SU-DHL-6 (cell line): ENCODE measurements around the gene CDK5R1.

Experiments
- H2AFZ ChIP-seq: fragments of 200-600 bp; sonication (generic); 2 replicates; pipeline ENCODE4 v1.6.1; 2014; ENCODE audit warnings: low read depth, mild to moderate bottlenecking, moderate library complexity, mixed read lengths, antibody characterized with exemption, low read length; ENCODE audit not compliant: severe bottlenecking
- H3F3A ChIP-seq: fragments of 200-600 bp; shearing (Covaris generic); 2 replicates; pipeline ENCODE4 v1.6.0; 2016; ENCODE audit warnings: antibody characterized with exemption, mild to moderate bottlenecking; ENCODE audit not compliant: insufficient read depth
- H3K27ac ChIP-seq: fragments of 200-600 bp; sonication (generic); 2 replicates; pipeline ENCODE4 v1.5.1; 2016; ENCODE audit warnings: low read depth, mild to moderate bottlenecking, low read length, moderate library complexity, mixed read lengths
- H3K27me3 ChIP-seq: fragments of 200-600 bp; sonication (generic), shearing (Covaris generic); 2 replicates; pipeline ENCODE4 v1.6.0; 2014; ENCODE audit warnings: mild to moderate bottlenecking, low read length
- H3K36me3 ChIP-seq: fragments of 200-600 bp; sonication (generic); 2 replicates; pipeline ENCODE4 v1.6.1; 2014; ENCODE audit warnings: mild to moderate bottlenecking, low read length, mixed read lengths
- H3K4me2 ChIP-seq: fragments of 300-600, 200-600 bp; shearing (Covaris generic), sonication (generic); 2 replicates; pipeline ENCODE4 v1.6.0; 2014; ENCODE audit warnings: low read length, low read depth, mild to moderate bottlenecking; ENCODE audit not compliant: poor library complexity, severe bottlenecking
- H3K4me3 ChIP-seq: fragments of 200-600 bp; sonication (generic); 2 replicates; pipeline ENCODE4 v1.5.1; 2014; ENCODE audit warnings: antibody characterized with exemption, low read length, mild to moderate bottlenecking, mixed read lengths; ENCODE audit not compliant: insufficient read depth, poor library complexity, severe bottlenecking
- H3K79me2 ChIP-seq: fragments of 200-600 bp; sonication (generic); 2 replicates; pipeline ENCODE4 v1.6.1; 2014; ENCODE audit warnings: mild to moderate bottlenecking, low read length, moderate library complexity; ENCODE audit not compliant: insufficient read depth
- H3K9ac ChIP-seq: fragments of 200-600 bp; sonication (generic); 2 replicates; pipeline ENCODE4 v1.7.0; 2014; ENCODE audit warnings: mild to moderate bottlenecking, low read length
- H3K9me2 ChIP-seq: fragments of 200-600 bp; sonication (generic); replicated peaks from 2 replicates; pipeline ENCODE4 v1.6.1; 2014; ENCODE audit warnings: low read length; ENCODE audit not compliant: insufficient read depth
- H3K9me3 ChIP-seq: fragments of 200-600 bp; sonication (generic); 2 replicates; pipeline ENCODE4 v1.6.1; 2014; ENCODE audit warnings: low read length, mixed read lengths; ENCODE audit not compliant: insufficient read depth
- H4K20me1 ChIP-seq: fragments of 200-600 bp; sonication (generic); 2 replicates; pipeline ENCODE4 v1.6.1; 2014; ENCODE audit warnings: low read depth, mild to moderate bottlenecking, antibody characterized with exemption, low read length, moderate library complexity, mixed read lengths
- CTCF ChIP-seq: fragments of 200-600 bp; sonication (generic); IDR thresholded peaks from one replicate; pipeline ENCODE4 v1.5.1; 2017; ENCODE audit warnings: antibody characterized with exemption, mild to moderate bottlenecking, low read length, moderate library complexity; ENCODE audit not compliant: insufficient read depth, poor library complexity, severe bottlenecking
- EZH2phosphoT487 ChIP-seq: fragments of 200-600 bp; sonication (generic), shearing (Covaris generic); conservative IDR thresholded peaks from 2 replicates; pipeline ENCODE4 v1.6.1; 2018; ENCODE audit warnings: mild to moderate bottlenecking, antibody characterized with exemption, low read length, moderate library complexity, mixed read lengths

Gene CDK5R1

DNA sequence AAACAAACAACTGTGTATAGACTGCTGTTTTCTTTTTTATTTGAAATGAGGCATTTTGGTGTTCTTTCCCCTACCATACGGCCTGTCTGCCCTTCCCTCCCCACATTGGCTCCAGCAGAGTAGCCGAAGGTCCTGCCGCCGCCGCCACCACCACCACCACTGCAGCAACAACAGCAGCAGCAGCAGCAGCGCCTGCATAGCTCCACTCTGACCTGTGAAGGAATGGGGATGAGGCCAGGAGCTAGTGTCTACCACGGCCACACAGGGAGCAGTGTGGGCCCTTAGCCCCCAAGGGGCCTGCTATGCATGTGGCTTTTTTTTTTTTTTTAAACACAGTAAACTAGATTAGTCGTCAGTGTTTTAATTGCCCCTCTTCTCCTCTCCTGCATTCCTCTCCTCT is 5.6 kb upstream of the CDK5R1 start:
- H3K9me2 ChIP-seq = no peaks in the 10 kb centered on the region
- H3K4me3 ChIP-seq = no peak overlapping the region
- H3K9ac ChIP-seq = no peak overlapping the region
- no peak overlapping the region for H3K27ac ChIP-seq
- TF ChIP-seq EZH2phosphoT487 (no peak), CTCF (no peak)
- H3K4me2 ChIP-seq = no peak overlapping the region
- no peaks in the 10 kb centered on the region for H3K9me3 ChIP-seq
- peaks cover 13% of the 10 kb centered on the region; the same call in 1 of the 2 replicates for H3K36me3 ChIP-seq
- H2AFZ ChIP-seq = no peak overlapping the region
- no peaks in the 10 kb centered on the region for H3K79me2 ChIP-seq
- H4K20me1 ChIP-seq = no peaks in the 10 kb centered on the region
- H3F3A ChIP-seq = peaks cover 19% of the 10 kb centered on the region
- no peaks in the 10 kb centered on the region for H3K27me3 ChIP-seq

- Histone ChIP-seq H3K4me3 (no peak overlapping the region), H2AFZ (no peak overlapping the region), H3K36me3 (0 out of 2 replicates have a peak, but pooled peaks cover 7% of the 10 kb centered on the region), H3K4me2 (no peak overlapping the region), H4K20me1 (no peaks in the 10 kb centered on the region), H3K79me2 (no peaks in the 10 kb centered on the region), H3K9me3 (no peaks in the 10 kb centered on the region), H3K9ac (no peak overlapping the region), H3K9me2 (no peaks in the 10 kb centered on the region), H3K27ac (no peak overlapping the region; the same call in 1 of the 2 replicates), H3K27me3 (no peaks in the 10 kb centered on the region), H3F3A (peaks cover 19% of the 10 kb centered on the region)
- TF ChIP-seq EZH2phosphoT487 = no peak
- TF ChIP-seq CTCF = no peak
Measured at GRCh38 chr17:32482568-32483320, 4.0 kb upstream of the CDK5R1 start.

GRCh38 chr17:32483451-32484019 is 3.3 kb upstream of the CDK5R1 start:
- Histone ChIP-seq H3K4me3 (no peak overlapping the region), H3F3A (peaks cover 19% of the 10 kb centered on the region), H2AFZ (no peak overlapping the region), H3K9ac (no peak overlapping the region), H3K4me2 (no peak overlapping the region), H3K27me3 (no peaks in the 10 kb centered on the region), H3K9me2 (no peaks in the 10 kb centered on the region), H3K27ac (peak overlapping the region; percentile 18; the same call in 1 of the 2 replicates), H4K20me1 (no peaks in the 10 kb centered on the region), H3K9me3 (no peaks in the 10 kb centered on the region), H3K36me3 (0 out of 2 replicates have a peak, but pooled peaks cover 7% of the 10 kb centered on the region), H3K79me2 (no peaks in the 10 kb centered on the region)
- TF ChIP-seq CTCF (peak; percentile 59), EZH2phosphoT487 (no peak)
